B cell (primary cell): Measurements from ENCODE around the gene MAN1B1.

Experiments used
- CTCF ChIP-seq: fragments of 200-600 bp; IDR thresholded peaks from one replicate; pipeline ENCODE4 v1.8.0; 2022; ENCODE audit warnings: antibody characterized with exemption, mild to moderate bottlenecking
- EZH2 ChIP-seq: IDR thresholded peaks from 2 replicates; pipeline ENCODE4 v1.6.1; 2012; ENCODE audit warnings: borderline replicate concordance, low read depth, mild to moderate bottlenecking, moderate library complexity, low read length; ENCODE audit not compliant: insufficient read depth, poor library complexity, severe bottlenecking

GRCh38 chr9:137157618-137158415, 71.0 kb downstream of the MAN1B1 start:
- no peak for TF ChIP-seq CTCF
- TF ChIP-seq EZH2: no peak
